ENCODE results near the gene APLF. TPM values are rescaled to one million over a fixed set of nuclear protein-coding genes. Genes with fewer than 3 reads are reported as not detected.

Gene APLF
- total and polyA plus RNA-seq, 2 experiments from 2014 or later: 3.1 to 5.9 TPM

GRCh38 chr2:68623820-68624219 lies 156.4 kb downstream of the APLF start:
- no peaks in the 10 kb centered on the region for H3K27me3 ChIP-seq
- H3K9me3 ChIP-seq (ENCODE audit: low read depth): no peaks in the 10 kb centered on the region
- no peaks in the 10 kb centered on the region for H3K4me1 ChIP-seq (ENCODE audit: low read depth)
- TF ChIP-seq CTCF (IDR thresholded peaks at IDR 0.05; ENCODE audit: low read depth, low read length): no peak
- no peak for DNase-seq (ENCODE audit: low read depth in 1 of 2, low spot score in 1 of 2)
- no peak overlapping the region for H3K4me3 ChIP-seq
- H3K27ac ChIP-seq: no peak overlapping the region
- H3K36me3 ChIP-seq: no peaks in the 10 kb centered on the region

- Histone ChIP-seq H3K9me3 (ENCODE audit: low read depth) (no peaks in the 10 kb centered on the region), H3K4me1 (ENCODE audit: low read depth) (no peaks in the 10 kb centered on the region), H3K27ac (no peak overlapping the region), H3K36me3 (no peaks in the 10 kb centered on the region), H3K27me3 (no peaks in the 10 kb centered on the region), H3K4me3 (no peak overlapping the region)
- no peak for TF ChIP-seq CTCF (IDR thresholded peaks at IDR 0.05; ENCODE audit: low read depth, low read length)
- no peak for DNase-seq (ENCODE audit: low read depth in 1 of 2, low spot score in 1 of 2)
Measured at GRCh38 chr2:68627615-68628014, 160.2 kb downstream of the APLF start.

Other genes with a start within 250 kb of the APLF start
- 16.3 and 17.0 TPM in 2 replicates for gene PPP3R1, start 215.1 kb upstream of the APLF start, total RNA-seq
- gene PPP3R1, start 215.1 kb upstream of the APLF start, polyA plus RNA-seq: 2.3 and 4.4 TPM in 2 replicates
- gene CNRIP1, start 147.6 kb upstream of the APLF start, total RNA-seq: 6.9 and 8.8 TPM in 2 replicates
- gene CNRIP1, start 147.6 kb upstream of the APLF start, polyA plus RNA-seq: 9.3 and 14.3 TPM in 2 replicates
- gene PLEK, start 102.3 kb upstream of the APLF start, total RNA-seq: not detected in 2 replicates
- 0.21 TPM in 1 of 2 replicates, not detected in the other for gene PLEK, start 102.3 kb upstream of the APLF start, polyA plus RNA-seq
- gene FBXO48, start 291 bp upstream of the APLF start, total RNA-seq: 0.46 and 0.66 TPM in 2 replicates
- gene FBXO48, start 291 bp upstream of the APLF start, polyA plus RNA-seq: 0.50 and 1.3 TPM in 2 replicates
- 0.04 and 0.06 TPM in 2 replicates for gene PROKR1, start 176.0 kb downstream of the APLF start, total RNA-seq
- not detected in 2 replicates for gene PROKR1, start 176.0 kb downstream of the APLF start, polyA plus RNA-seq